ENCODE measurements around the gene UNK. TPM values are rescaled to one million over a fixed set of nuclear protein-coding genes. Genes with fewer than 3 reads are reported as not detected.
A peak's percentile ranks its signal among the peaks of the same experiment; 100 is the strongest.

Gene UNK
- total RNA-seq, 1 donor from 2014 or later, result 16.7 TPM

DNA sequence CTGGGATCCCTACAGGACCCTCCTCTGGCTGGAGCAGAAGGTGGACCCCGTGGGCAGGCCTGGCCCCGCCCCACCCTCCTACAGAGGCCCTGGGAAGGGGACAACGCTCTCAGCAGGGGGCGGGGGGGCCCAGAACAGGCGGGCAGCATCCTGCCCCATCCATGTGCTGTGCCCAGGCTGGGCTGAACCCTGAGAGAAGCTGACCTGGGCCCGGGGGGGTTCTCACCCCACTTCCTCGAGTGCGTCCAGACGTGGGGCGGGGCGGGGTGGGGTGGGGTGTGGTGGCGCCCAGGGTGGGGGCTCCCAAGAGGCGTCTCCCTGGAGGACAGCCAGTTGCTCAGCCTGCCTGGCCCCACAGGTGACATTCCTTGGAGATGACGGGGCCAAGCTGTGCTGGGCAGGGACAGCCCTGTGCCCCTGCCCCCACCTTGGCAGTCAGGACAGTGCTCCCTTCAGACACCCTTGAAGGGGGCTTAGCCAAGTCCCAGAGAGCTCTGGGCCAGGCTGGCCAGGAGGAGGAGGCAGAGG, 60.0 kb downstream of the UNK start:
- no peak overlapping the region for H3K27ac Mint-ChIP-seq (ENCODE audit: unreplicated experiment)
- H2AFZ ChIP-seq (ENCODE audit: low read depth, low read length), result no peak overlapping the region
- no peak for DNase-seq (ENCODE audit: low read depth)
- H3K4me3 ChIP-seq (ENCODE audit: insufficient read depth, low read depth, low read length), result no peak overlapping the region
- H3K9ac ChIP-seq (ENCODE audit: low read length), result peak overlapping the region; percentile 23
- FAIRE-seq, result no peak
- peaks cover 2% of the 10 kb centered on the region for H3K27me3 Mint-ChIP-seq (ENCODE audit: low read depth, unreplicated experiment)
- peaks cover 11% of the 10 kb centered on the region for H3K4me1 ChIP-seq (ENCODE audit: insufficient read depth, low read length)
- peak overlapping the region; percentile 12 for H3K4me2 ChIP-seq (ENCODE audit: low read length)
- no peaks in the 10 kb centered on the region for H3K9me3 Mint-ChIP-seq (ENCODE audit: unreplicated experiment)
- H4K20me1 ChIP-seq (ENCODE audit: insufficient read depth, low read length), result peaks cover 6% of the 10 kb centered on the region
- no peaks in the 10 kb centered on the region for H3K79me2 ChIP-seq (ENCODE audit: insufficient read depth, low read length)
- no peak for TF ChIP-seq CTCF (IDR thresholded peaks at IDR 0.05; ENCODE audit: insufficient read depth, low read depth, low read length)
- TF ChIP-seq EZH2 (IDR thresholded peaks at IDR 0.05; ENCODE audit: insufficient read depth, low read length), result no peak
- no peak overlapping the region for H3K27ac ChIP-seq (ENCODE audit: low read depth, low read length)
- no peaks in the 10 kb centered on the region for H3K9me3 ChIP-seq (ENCODE audit: insufficient read depth, low read depth, low read length)
- H3K4me1 Mint-ChIP-seq (ENCODE audit: low read depth, unreplicated experiment), result peaks cover 6% of the 10 kb centered on the region
- peaks cover 7% of the 10 kb centered on the region for H3K36me3 ChIP-seq (ENCODE audit: insufficient read depth, low read length)
- H3K36me3 Mint-ChIP-seq (ENCODE audit: low read depth, unreplicated experiment), result peaks cover 13% of the 10 kb centered on the region
- H3K27me3 ChIP-seq (ENCODE audit: insufficient read depth, low read length), result no peaks in the 10 kb centered on the region
- no peak overlapping the region for H3K4me3 Mint-ChIP-seq (ENCODE audit: unreplicated experiment)

GRCh38 chr17:75845058-75845711, 60.6 kb downstream of the UNK start:
- H3K36me3 ChIP-seq (ENCODE audit: insufficient read depth, low read length), result peaks cover 7% of the 10 kb centered on the region
- H3K4me3 Mint-ChIP-seq (ENCODE audit: unreplicated experiment), result peak overlapping the region; percentile 57
- TF ChIP-seq CTCF (IDR thresholded peaks at IDR 0.05; ENCODE audit: insufficient read depth, low read depth, low read length) (peak; percentile 40), EZH2 (IDR thresholded peaks at IDR 0.05; ENCODE audit: insufficient read depth, low read length) (no peak)
- H3K79me2 ChIP-seq (ENCODE audit: insufficient read depth, low read length), result no peaks in the 10 kb centered on the region
- H3K27ac Mint-ChIP-seq (ENCODE audit: unreplicated experiment), result peak overlapping the region; percentile 68
- H3K4me1 Mint-ChIP-seq (ENCODE audit: low read depth, unreplicated experiment), result peaks cover 6% of the 10 kb centered on the region
- peaks cover 2% of the 10 kb centered on the region for H3K27me3 Mint-ChIP-seq (ENCODE audit: low read depth, unreplicated experiment)
- no peaks in the 10 kb centered on the region for H3K27me3 ChIP-seq (ENCODE audit: insufficient read depth, low read length)
- peaks cover 6% of the 10 kb centered on the region for H4K20me1 ChIP-seq (ENCODE audit: insufficient read depth, low read length)
- peak overlapping the region; percentile 23 for H3K9ac ChIP-seq (ENCODE audit: low read length)
- no peaks in the 10 kb centered on the region for H3K9me3 Mint-ChIP-seq (ENCODE audit: unreplicated experiment)
- no peak overlapping the region for H3K4me3 ChIP-seq (ENCODE audit: insufficient read depth, low read depth, low read length)
- H3K9me3 ChIP-seq (ENCODE audit: insufficient read depth, low read depth, low read length), result no peaks in the 10 kb centered on the region
- peak overlapping the region; percentile 12 for H3K4me2 ChIP-seq (ENCODE audit: low read length)
- peaks cover 15% of the 10 kb centered on the region for H3K4me1 ChIP-seq (ENCODE audit: insufficient read depth, low read length)
- H3K27ac ChIP-seq (ENCODE audit: low read depth, low read length), result no peak overlapping the region
- DNase-seq (ENCODE audit: low read depth) (no peak), FAIRE-seq (no peak)
- peaks cover 17% of the 10 kb centered on the region for H3K36me3 Mint-ChIP-seq (ENCODE audit: low read depth, unreplicated experiment)
- no peak overlapping the region for H2AFZ ChIP-seq (ENCODE audit: low read depth, low read length)

All from astrocyte (in vitro differentiated cells and primary cell).